SK-N-SH (cell line): ENCODE measurements around the gene GOLGA3. TPM values are rescaled to one million over a fixed set of nuclear protein-coding genes. Genes with fewer than 3 reads are reported as not detected.
A peak's percentile ranks its signal among the peaks of the same experiment; 100 is the strongest.
"Not testable (repeated sequence)": the region's sequence is repeated elsewhere in the genome, so short reads cannot be mapped to it uniquely, and the experiment has no call there.

Experiments used
- CTCF ChIA-PET: fragments of 300-600, 350-600 bp; formaldehyde crosslinking; extraction: SDS; loops from one replicate; lab custom pipeline; 2021; lab: Yijun Ruan, JAX
- POLR2A ChIA-PET: fragments of 350-600 bp; sonication (Branson Sonifier 250); formaldehyde crosslinking; extraction: SDS; loops from one replicate; lab custom pipeline; 2020; ENCODE audit warnings: antibody characterized with exemption, inconsistent platforms; lab: Yijun Ruan, JAX
- DNase-seq: peaks from one replicate; pipeline ENCODE4 v3.0.0; 2012
- H2AFZ ChIP-seq: fragments of 200-600 bp; sonication (generic); 2 replicates; pipeline ENCODE4 v1.8.1; 2016; ENCODE audit warnings: antibody characterized with exemption, mild to moderate bottlenecking, low read depth
- H3F3A ChIP-seq: fragments of 200-600 bp; sonication (generic); replicated peaks from 2 replicates; pipeline ENCODE3; 2016; ENCODE audit warnings: antibody characterized with exemption, mild to moderate bottlenecking; ENCODE audit not compliant: insufficient read depth
- H3K27ac ChIP-seq, 2 experiments: fragments of 200-500 bp in 1 of 2; fragments of 200-600 bp in 1 of 2; sonication (Bioruptor generic) in 1 of 2; sonication (generic), shearing (Covaris generic) in 1 of 2; 2 replicates each; pipeline versions ENCODE4 v1.5.1 to v1.6.1; 2014 to 2016; ENCODE audit warnings: low read depth in 2 of 2, inconsistent platforms in 1 of 2, low read length in 1 of 2, mild to moderate bottlenecking in 1 of 2, mixed read lengths in 1 of 2
- H3K27me3 ChIP-seq: fragments of 200-600 bp; sonication (generic), shearing (Covaris generic); 2 replicates; pipeline ENCODE4 v1.6.1; 2016; ENCODE audit warnings: mixed run types; ENCODE audit not compliant: insufficient read depth
- H3K36me3 ChIP-seq, 2 experiments: fragments of 200-500 bp in 1 of 2; fragments of 200-600 bp in 1 of 2; sonication (Bioruptor generic) in 1 of 2; sonication (generic) in 1 of 2; replicated peaks in 1 of 2; 2 replicates each; pipeline versions ENCODE3 to v1.5.1; 2014 to 2016; ENCODE audit warnings: low read length in 1 of 2, mild to moderate bottlenecking in 1 of 2; ENCODE audit not compliant: insufficient read depth in 2 of 2, control insufficient read depth in 1 of 2
- H3K4me1 ChIP-seq, 2 experiments: fragments of 200-500 bp in 1 of 2; fragments of 200-600 bp in 1 of 2; sonication (Bioruptor generic) in 1 of 2; sonication (generic), shearing (Covaris generic) in 1 of 2; 2 replicates each; pipeline versions ENCODE4 v1.5.1 to v1.6.1; 2014 to 2016; ENCODE audit warnings: low read depth in 1 of 2, low read length in 1 of 2, mixed run types in 1 of 2; ENCODE audit not compliant: insufficient read depth in 2 of 2, control insufficient read depth in 1 of 2
- H3K4me2 ChIP-seq: fragments of 200-600 bp; sonication (generic), shearing (Covaris generic); 2 replicates; pipeline ENCODE4 v1.6.1; 2017; ENCODE audit warnings: mixed run types
- H3K4me3 ChIP-seq, 2 experiments: fragments of 200-500 bp in 1 of 2; fragments of 200-600 bp in 1 of 2; sonication (Bioruptor generic) in 1 of 2; sonication (generic), shearing (Covaris generic) in 1 of 2; 2 replicates each; pipeline versions ENCODE4 v1.5.1 to v1.8.1; 2014 to 2016; ENCODE audit warnings: low read depth in 2 of 2, inconsistent platforms in 1 of 2, low read length in 1 of 2, mild to moderate bottlenecking in 1 of 2, mixed read lengths in 1 of 2, moderate library complexity in 1 of 2
- H3K79me2 ChIP-seq: fragments of 200-600 bp; sonication (generic); 2 replicates; pipeline ENCODE4 v1.8.1; 2017; ENCODE audit warnings: mild to moderate bottlenecking; ENCODE audit not compliant: insufficient read depth
- H3K9ac ChIP-seq: fragments of 200-600 bp; sonication (generic); 2 replicates; pipeline ENCODE4 v1.6.1; 2017; ENCODE audit warnings: mixed run types
- H3K9me2 ChIP-seq: fragments of 200-600 bp; sonication (generic); 2 replicates; pipeline ENCODE4 v1.6.1; 2017; ENCODE audit warnings: mixed run types
- H3K9me3 ChIP-seq: fragments of 200-600 bp; sonication (generic); 2 replicates; pipeline ENCODE4 v1.6.1; 2017; ENCODE audit warnings: mixed run types, mild to moderate bottlenecking, moderate library complexity
- H4K20me1 ChIP-seq: fragments of 200-600 bp; sonication (generic); 2 replicates; pipeline ENCODE4 v1.6.1; 2017; ENCODE audit warnings: mild to moderate bottlenecking, mixed run types; ENCODE audit not compliant: insufficient read depth
- GATA2 ChIP-seq: sonication (generic); formaldehyde crosslinking; IDR thresholded peaks from 2 replicates; pipeline ENCODE4 v1.5.0; 2020; ENCODE audit warnings: mild to moderate bottlenecking, missing genetic modification reagents
- TAF1 ChIP-seq: IDR thresholded peaks from 2 replicates; pipeline ENCODE4 v1.6.1; 2012; ENCODE audit warnings: low read depth, mild to moderate bottlenecking, low read length, moderate library complexity, borderline replicate concordance
- TCF12 ChIP-seq: IDR thresholded peaks from 2 replicates; pipeline ENCODE4 v1.4.0; 2012
- TEAD4 ChIP-seq: IDR thresholded peaks from 2 replicates; pipeline ENCODE4 v1.4.0; 2012; ENCODE audit warnings: mild to moderate bottlenecking, borderline replicate concordance; ENCODE audit not compliant: insufficient read depth
- ZBTB33 ChIP-seq: IDR thresholded peaks from 2 replicates; pipeline ENCODE4 v1.4.0; 2012; ENCODE audit warnings: low read depth, borderline replicate concordance
- WGBS: methylation state at CpG from one replicate; pipeline ENCODE4 v1.1.6; 2017; ENCODE audit warnings: low lambda C conversion rate; 5-methylcytosine and 5-hydroxymethylcytosine counted together
- polyA plus RNA-seq, 3 experiments: library from polyadenylated mRNA; depleted of rRNA; stranded (reverse); fragments of >200 nt; gene quantifications; 2 replicates each; pipeline ENCODE4 v1.2.3, GENCODE V29; 2012
- TF ChIP-seq, protein P1 (sequence below): IDR thresholded peaks from 2 replicates; pipeline ENCODE4 v1.4.0; 2012; ENCODE audit warnings: low read depth

The GOLGA3 gene
- polyA plus RNA-seq, 1 of the 3 experiments (the other 2 are of a cell fraction), result 16.9 TPM

- CTCF ChIA-PET, result interaction anchor here (0.6 kb wide), 1 partner anchor 655 kb away, joined by 3 read pairs; no protein-coding TSS in a partner anchor
- H3K27ac ChIP-seq, result peak within 1 kb of the TSS; percentile 89 to 96
- H4K20me1 ChIP-seq, result peaks cover 50% of the 10 kb centered on the region
- no peaks in the 10 kb centered on the region for H3K27me3 ChIP-seq
- H3K36me3 ChIP-seq, result peaks cover 0 to 24% of the 10 kb centered on the region in 2 experiments
- no peaks in the 10 kb centered on the region for H3K9me3 ChIP-seq
- H3K79me2 ChIP-seq, result peaks cover 63% of the 10 kb centered on the region
- peak within 1 kb of the TSS; percentile 100 for H3K4me2 ChIP-seq
- no peaks in the 10 kb centered on the region for H3K9me2 ChIP-seq
- H3K4me3 ChIP-seq, result peak within 1 kb of the TSS; percentile 64 to 96
- H3F3A ChIP-seq, result peaks cover 26% of the 10 kb centered on the region
- POLR2A ChIA-PET, result interaction anchor here (0.9 kb wide), 1 partner anchor 9 kb away, joined by 3 read pairs; no protein-coding TSS in a partner anchor
- H3K4me1 ChIP-seq, result peaks cover 3 to 8% of the 10 kb centered on the region in 2 experiments; a peak in 1 of 4 replicates
- H3K9ac ChIP-seq, result peak within 1 kb of the TSS; percentile 99
- under 1% methylated on average over 18 of the region's 97 CpGs for WGBS
- H2AFZ ChIP-seq, result peak within 1 kb of the TSS; percentile 80
- TF ChIP-seq ZBTB33, result 0 out of 2 replicates have a peak, but pooled peaks have one; percentile 48
- TF ChIP-seq, protein P1, sequence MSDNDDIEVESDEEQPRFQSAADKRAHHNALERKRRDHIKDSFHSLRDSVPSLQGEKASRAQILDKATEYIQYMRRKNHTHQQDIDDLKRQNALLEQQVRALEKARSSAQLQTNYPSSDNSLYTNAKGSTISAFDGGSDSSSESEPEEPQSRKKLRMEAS, result no peak
- peak; percentile 23; the same call in 1 of the 2 replicates for TF ChIP-seq TAF1
- peak; percentile 91 for DNase-seq
These were observed 67.4 kb downstream of the GOLGA3 start, which contains the start of gene ANKLE2 for GRCh38 chr12:132761032-132761920. TSS of gene ANKLE2 (minus strand) at chr12:132761832. CDS start at chr12:132761798, 34 bp downstream.

GRCh38 chr12:132759359-132759758, 69.3 kb downstream of the GOLGA3 start:
- H2AFZ ChIP-seq, result no peak overlapping the region
- H3K9ac ChIP-seq, result no peak overlapping the region; the same call in 1 of the 2 replicates
- CTCF ChIA-PET, result no interaction called here
- peaks cover 3 to 8% of the 10 kb centered on the region in 2 experiments; a peak in 1 of 4 replicates for H3K4me1 ChIP-seq
- peaks cover 7 to 28% of the 10 kb centered on the region in 2 experiments for H3K36me3 ChIP-seq
- peak overlapping the region; percentile 100 for H3K4me2 ChIP-seq
- peaks cover 69% of the 10 kb centered on the region for H4K20me1 ChIP-seq
- peak overlapping the region in 1 of 2 experiments; percentile 95; a peak in 2 of 4 replicates for H3K27ac ChIP-seq
- no peak for TF ChIP-seq TEAD4
- TF ChIP-seq GATA2 (CRISPR knock-in tag), result no peak
- TF ChIP-seq TCF12, result no peak
- no peak for DNase-seq
- no peaks in the 10 kb centered on the region for H3K9me2 ChIP-seq
- H3K79me2 ChIP-seq, result peaks cover 82% of the 10 kb centered on the region
- H3K4me3 ChIP-seq, result no peak overlapping the region
- POLR2A ChIA-PET, result no interaction called here
- no peaks in the 10 kb centered on the region for H3K9me3 ChIP-seq
- H3F3A ChIP-seq, result peaks cover 26% of the 10 kb centered on the region
- WGBS, result 98% methylated on average over 8 of the region's 8 CpGs
- H3K27me3 ChIP-seq, result no peaks in the 10 kb centered on the region

DNA sequence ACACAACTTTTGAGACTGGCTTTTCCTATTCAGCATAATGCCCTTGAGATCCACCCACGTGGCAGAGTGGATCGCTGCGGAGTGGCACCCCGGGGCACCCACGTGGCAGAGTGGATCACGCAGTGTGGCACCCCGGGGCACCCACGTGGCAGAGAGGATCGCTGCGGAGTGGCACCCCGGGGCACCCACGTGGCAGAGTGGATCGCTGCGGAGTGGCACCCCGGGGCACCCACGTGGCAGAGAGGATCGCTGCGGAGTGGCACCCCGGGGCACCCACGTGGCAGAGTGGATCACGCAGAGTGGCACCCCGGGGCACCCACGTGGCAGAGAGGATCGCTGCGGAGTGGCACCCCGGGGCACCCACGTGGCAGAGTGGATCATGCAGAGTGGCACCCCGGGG, 69.8 kb downstream of the GOLGA3 start:
- H3K9me3 ChIP-seq, H3K4me1 ChIP-seq, H3K4me2 ChIP-seq, DNase-seq, POLR2A ChIA-PET, H3K9ac ChIP-seq, H2AFZ ChIP-seq, H3K9me2 ChIP-seq, CTCF ChIA-PET, H3K27ac ChIP-seq, H3K4me3 ChIP-seq, H3K27me3 ChIP-seq: not testable (repeated sequence)
- H3K36me3 ChIP-seq, result peaks cover 9 to 33% of the 10 kb centered on the region in 2 experiments
- WGBS, result 77% methylated on average over 24 of the region's 28 CpGs
- peaks cover 74% of the 10 kb centered on the region for H4K20me1 ChIP-seq
- H3F3A ChIP-seq, result peaks cover 26% of the 10 kb centered on the region
- H3K79me2 ChIP-seq, result peaks cover 87% of the 10 kb centered on the region
